ENCODE results near the gene SOX9.
"Not testable (repeated sequence)": the region's sequence is repeated elsewhere in the genome, so short reads cannot be mapped to it uniquely, and the experiment has no call there.

The SOX9 gene

DNA sequence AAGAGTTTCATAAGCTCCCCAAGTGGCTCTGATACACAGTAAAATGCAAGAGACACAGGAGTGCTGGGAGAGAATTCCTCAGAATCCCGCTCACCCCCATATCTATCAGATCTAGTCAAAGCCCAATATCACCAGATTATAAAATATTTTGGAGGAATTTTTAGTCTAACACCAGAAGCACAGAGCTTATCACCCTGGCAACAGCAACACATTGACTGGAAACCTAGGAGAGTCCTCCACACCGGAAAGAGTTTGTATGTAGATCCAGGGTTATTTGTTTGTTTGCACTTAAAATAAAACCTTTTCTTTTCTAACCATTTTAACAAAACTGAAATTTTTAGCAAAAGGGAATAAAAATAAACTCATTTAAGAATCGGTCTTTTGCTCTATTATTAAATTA, 7.2 kb downstream of the SOX9 start:
- no peak for DNase-seq (ENCODE audit: insufficient read length, low spot score)
- TF ChIP-seq, protein P1, sequence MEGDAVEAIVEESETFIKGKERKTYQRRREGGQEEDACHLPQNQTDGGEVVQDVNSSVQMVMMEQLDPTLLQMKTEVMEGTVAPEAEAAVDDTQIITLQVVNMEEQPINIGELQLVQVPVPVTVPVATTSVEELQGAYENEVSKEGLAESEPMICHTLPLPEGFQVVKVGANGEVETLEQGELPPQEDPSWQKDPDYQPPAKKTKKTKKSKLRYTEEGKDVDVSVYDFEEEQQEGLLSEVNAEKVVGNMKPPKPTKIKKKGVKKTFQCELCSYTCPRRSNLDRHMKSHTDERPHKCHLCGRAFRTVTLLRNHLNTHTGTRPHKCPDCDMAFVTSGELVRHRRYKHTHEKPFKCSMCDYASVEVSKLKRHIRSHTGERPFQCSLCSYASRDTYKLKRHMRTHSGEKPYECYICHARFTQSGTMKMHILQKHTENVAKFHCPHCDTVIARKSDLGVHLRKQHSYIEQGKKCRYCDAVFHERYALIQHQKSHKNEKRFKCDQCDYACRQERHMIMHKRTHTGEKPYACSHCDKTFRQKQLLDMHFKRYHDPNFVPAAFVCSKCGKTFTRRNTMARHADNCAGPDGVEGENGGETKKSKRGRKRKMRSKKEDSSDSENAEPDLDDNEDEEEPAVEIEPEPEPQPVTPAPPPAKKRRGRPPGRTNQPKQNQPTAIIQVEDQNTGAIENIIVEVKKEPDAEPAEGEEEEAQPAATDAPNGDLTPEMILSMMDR (IDR thresholded peaks at IDR 0.05; ENCODE audit: insufficient read depth, missing control alignments), result no peak
- FAIRE-seq, result no peak

DNA sequence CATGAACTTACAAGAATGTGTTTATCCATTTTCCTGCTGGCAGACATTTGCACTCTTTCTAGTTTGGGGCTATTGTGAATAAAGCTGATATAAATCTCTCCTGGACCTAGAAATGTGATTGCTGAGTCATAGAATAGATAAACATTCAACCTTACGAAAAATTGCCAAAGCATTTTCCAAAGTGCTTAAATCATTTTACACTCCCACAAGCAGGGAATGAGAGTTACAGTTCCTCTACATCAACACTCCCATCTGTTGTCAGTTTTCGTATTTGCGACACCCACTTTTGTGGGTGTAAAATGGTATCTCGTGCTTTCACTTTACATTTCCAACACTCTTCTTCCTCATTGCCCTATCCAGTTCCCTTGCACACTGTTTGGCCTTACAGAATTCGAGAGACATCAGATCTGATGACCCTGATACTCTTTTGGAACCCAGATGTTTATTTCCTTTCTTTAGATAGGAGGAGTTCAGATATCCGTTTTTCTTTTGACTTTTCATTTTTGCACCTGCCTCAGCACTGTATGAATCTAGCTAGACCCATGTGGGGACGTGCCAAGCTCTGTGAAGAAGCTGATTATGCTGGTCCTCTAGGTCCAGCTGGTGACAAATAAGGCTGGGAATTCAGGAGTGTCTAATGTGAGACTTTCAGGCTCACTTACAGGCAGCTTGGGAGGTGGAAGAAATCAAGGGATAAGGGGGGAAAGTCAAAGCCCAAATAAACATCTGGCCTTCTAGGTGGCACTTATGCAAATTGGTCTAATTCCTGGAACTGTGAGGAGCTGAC, 14.0 kb downstream of the SOX9 start:
- no peak for FAIRE-seq
- TF ChIP-seq, protein P1 (IDR thresholded peaks at IDR 0.05; ENCODE audit: insufficient read depth, missing control alignments), result no peak
- no peak for DNase-seq (ENCODE audit: insufficient read length, low spot score)

DNA sequence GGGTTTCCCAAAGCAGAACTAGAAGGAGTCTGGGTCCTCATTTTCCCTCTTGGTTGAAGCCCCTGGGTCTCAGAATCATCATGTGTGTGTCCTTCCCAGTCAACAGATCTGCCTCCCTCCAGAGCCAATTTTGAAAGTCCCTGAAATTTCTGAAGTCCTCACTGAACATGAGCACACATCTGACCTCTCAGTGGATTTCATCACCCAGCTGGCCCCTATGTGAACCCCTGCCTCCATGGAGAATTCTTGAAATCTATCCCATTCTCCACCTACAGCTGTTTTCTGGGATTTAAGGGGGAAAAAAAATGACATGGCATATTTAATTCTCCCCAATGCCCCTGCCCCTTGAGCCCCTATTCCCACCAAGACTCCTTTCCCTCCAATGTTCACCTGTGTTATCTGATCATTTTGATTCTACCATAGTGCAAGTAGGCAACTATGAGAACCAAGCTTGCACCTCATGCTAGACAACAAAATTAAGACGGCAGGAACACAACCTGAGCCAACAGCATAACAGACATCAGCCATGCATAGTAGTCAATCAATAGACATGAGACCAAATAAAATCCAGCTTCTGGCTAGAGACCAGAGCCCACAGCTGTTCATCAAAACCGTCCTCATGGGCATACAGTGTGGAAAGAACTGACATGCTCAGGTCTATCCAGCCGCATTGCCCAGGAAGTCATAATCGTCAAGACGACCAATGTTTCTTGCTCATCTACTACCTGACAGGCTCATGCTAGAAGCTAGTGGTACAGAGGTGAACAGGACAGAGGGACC, 14.9 kb downstream of the SOX9 start:
- FAIRE-seq (no peak), DNase-seq (ENCODE audit: insufficient read length, low spot score) (no peak)
- TF ChIP-seq, protein P1 (IDR thresholded peaks at IDR 0.05; ENCODE audit: insufficient read depth, missing control alignments), result no peak

DNA sequence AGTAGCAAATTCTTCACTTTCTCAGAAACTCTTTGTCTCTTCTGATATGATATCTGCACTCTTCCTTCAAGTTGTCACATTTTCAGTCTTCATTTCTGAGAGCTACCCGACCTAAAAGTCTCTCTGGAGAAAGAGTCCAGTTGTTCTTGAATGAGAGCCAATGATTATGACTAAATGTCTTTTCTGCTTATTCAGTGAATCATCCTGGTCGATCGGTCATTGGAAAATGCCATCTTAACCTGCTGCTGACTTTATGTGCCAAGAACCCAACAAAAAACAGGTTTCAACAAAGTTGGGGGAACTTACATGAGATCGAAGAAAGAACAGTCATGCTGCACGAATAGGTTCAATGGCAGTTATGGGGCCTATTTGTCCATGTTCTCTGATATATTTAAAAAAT, 15.9 kb downstream of the SOX9 start:
- DNase-seq (ENCODE audit: insufficient read length, low spot score), result no peak
- TF ChIP-seq, protein P1 (IDR thresholded peaks at IDR 0.05; ENCODE audit: insufficient read depth, missing control alignments), result no peak
- no peak for FAIRE-seq

DNA sequence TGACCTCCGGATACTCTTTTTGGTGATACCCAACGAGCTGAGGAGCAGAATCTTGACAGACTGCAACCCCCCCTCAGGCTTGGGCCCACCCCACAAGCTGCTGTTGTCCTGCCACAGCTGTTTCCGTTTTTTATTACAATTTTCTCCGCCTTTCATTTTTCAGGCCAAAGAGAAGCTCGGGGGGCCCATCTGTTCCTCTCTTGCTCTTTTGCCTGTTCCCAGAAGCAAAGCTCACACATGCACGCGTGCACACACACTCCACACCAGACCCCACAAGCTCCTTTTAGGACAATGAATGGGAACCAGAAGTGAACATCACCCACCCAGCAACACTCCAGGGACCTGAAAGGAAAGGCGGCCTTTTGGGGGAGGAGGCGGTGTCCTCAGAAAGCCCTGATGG, 16.3 kb downstream of the SOX9 start:
- DNase-seq (ENCODE audit: insufficient read length, low spot score), result no peak
- TF ChIP-seq, protein P1 (IDR thresholded peaks at IDR 0.05; ENCODE audit: insufficient read depth, missing control alignments), result no peak
- no peak for FAIRE-seq

DNA sequence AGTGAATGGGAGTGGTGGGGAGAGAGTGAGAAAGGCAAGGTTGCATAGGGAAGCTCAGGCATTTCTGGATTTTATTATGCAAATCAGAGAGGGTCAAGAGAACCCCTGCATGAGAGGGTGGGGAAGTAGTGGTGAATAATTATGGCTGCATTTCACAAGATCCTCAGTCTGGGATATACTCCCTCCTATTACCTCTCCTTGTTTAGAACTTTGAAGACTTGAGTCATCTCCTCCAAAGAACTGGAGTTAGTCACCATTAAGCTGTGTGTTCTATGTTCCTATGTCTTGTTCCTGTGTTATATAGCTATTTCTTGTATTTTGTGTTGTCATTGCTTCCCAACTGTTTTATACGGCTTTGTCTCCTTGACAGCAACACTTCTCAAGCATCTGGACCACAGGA, 18.4 kb downstream of the SOX9 start:
- DNase-seq (ENCODE audit: insufficient read length, low spot score) (no peak), FAIRE-seq (no peak)
- TF ChIP-seq, protein P1 (IDR thresholded peaks at IDR 0.05; ENCODE audit: insufficient read depth, missing control alignments), result no peak

DNA sequence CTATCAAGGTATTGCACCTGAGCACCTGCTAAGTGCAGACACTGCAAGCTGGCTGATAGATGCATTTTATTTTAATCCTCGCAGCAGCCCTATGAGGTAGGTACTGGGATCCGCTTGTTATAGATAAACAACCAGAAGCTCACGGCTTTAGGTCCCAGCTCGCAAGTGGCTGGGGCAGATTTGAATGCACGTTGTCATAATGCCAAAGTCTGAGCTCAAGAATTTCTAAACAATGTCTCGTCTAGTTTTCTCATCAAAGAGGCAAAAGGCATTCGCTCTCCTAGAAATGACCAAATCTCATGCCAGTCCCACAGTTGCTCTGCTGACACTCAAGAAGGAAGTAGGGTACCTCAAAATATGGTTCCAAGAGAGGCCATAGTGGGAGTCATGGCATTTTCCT, 20.5 kb downstream of the SOX9 start:
- FAIRE-seq (no peak), DNase-seq (ENCODE audit: insufficient read length, low spot score) (no peak)
- TF ChIP-seq, protein P1 (IDR thresholded peaks at IDR 0.05; ENCODE audit: insufficient read depth, missing control alignments), result no peak

DNA sequence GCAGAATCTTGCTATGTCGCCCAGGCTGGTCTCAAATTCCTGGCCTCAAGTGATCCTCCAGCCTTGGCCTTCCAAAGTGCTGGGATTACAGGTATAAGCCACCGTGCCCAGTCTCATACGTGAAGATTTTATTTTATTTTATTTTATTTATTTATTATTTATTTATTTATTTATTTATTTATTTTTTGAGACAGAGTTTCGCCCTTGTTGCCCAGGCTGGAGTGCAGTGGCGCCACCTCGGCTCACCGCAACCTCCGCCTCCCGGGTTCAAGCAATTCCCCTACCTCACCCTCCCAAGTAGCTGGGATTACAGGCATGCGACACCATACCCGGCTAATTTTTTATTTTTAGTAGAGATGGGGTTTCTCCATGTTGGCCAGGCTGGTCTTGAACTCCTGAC, 21.3 kb downstream of the SOX9 start:
- not testable (repeated sequence) for DNase-seq (ENCODE audit: insufficient read length, low spot score); FAIRE-seq

Data from D721Med (cell line).